HepG2 (cell line): ENCODE measurements around the gene RASGRF1. TPM values are rescaled to one million over a fixed set of nuclear protein-coding genes. Genes with fewer than 3 reads are reported as not detected.

ENCODE experiments used
- ATF7-NPFF ChIP-seq: sonication (generic); formaldehyde crosslinking; IDR thresholded peaks from 2 replicates; pipeline ENCODE4 v1.8.1; 2023; ENCODE audit warnings: mild to moderate bottlenecking, low read depth, missing genetic modification reagents, moderate library complexity
- CHCHD3 ChIP-seq: sonication (generic); formaldehyde crosslinking; IDR thresholded peaks from 2 replicates; pipeline ENCODE4 v1.8.0; 2022; ENCODE audit warnings: mild to moderate bottlenecking, missing genetic modification reagents, moderate library complexity
- KDM1A ChIP-seq: IDR thresholded peaks from 2 replicates; pipeline ENCODE4 v1.6.1; 2016; ENCODE audit warnings: missing compliant biosample characterization
- MLLT10 ChIP-seq: sonication (generic); formaldehyde crosslinking; IDR thresholded peaks from 2 replicates; pipeline ENCODE4 v1.4.0; 2020; ENCODE audit warnings: missing genetic modification reagents
- SMAD3 ChIP-seq: sonication (generic); formaldehyde crosslinking; IDR thresholded peaks from 2 replicates; pipeline ENCODE4 v1.4.0; 2020; ENCODE audit warnings: missing genetic modification reagents
- ZNF24 ChIP-seq: fragments of 450-650 bp; IDR thresholded peaks from 2 replicates; pipeline ENCODE4 v1.6.1; 2017; ENCODE audit warnings: antibody characterized with exemption, mild to moderate bottlenecking
- ZNF337 ChIP-seq: sonication (generic); formaldehyde crosslinking; IDR thresholded peaks from 2 replicates; pipeline ENCODE4 v1.5.1; 2020; ENCODE audit warnings: missing genetic modification reagents, low read depth, mild to moderate bottlenecking, borderline replicate concordance
- ZNF557 ChIP-seq: sonication (generic); formaldehyde crosslinking; IDR thresholded peaks from 2 replicates; pipeline ENCODE4 v1.4.0; 2020; ENCODE audit warnings: missing genetic modification reagents
- polyA plus RNA-seq, 8 experiments: library from polyadenylated mRNA; depleted of rRNA in 3 of 8; stranded (reverse) in 7 of 8; unstranded in 1 of 8; fragments of >200 nt; fragmentation: Illumina TruSeq in 4 of 8; extraction: Trizol in 4 of 8; gene quantifications; 2 replicates each; pipeline versions ENCODE4 v1.2.1 to v1.2.3, GENCODE V29; 2011 to 2016; ENCODE audit warnings: low read depth in 4 of 8, missing spikeins in 1 of 8, mixed read lengths in 1 of 8; ENCODE audit not compliant: insufficient read depth in 1 of 8
- total RNA-seq, 5 experiments: library from RNA; depleted of rRNA; stranded (reverse); fragments of >200 nt; fragmentation: Illumina TruSeq; extraction: Trizol; gene quantifications; 2 replicates each; pipeline ENCODE4 v1.2.3, GENCODE V29; 2016; ENCODE audit warnings: low read depth in 1 of 5
- TF ChIP-seq, protein P1 (sequence below): sonication (generic); formaldehyde crosslinking; IDR thresholded peaks from 2 replicates; pipeline ENCODE4 v1.4.0; 2020; ENCODE audit warnings: mild to moderate bottlenecking, missing genetic modification reagents
- TF ChIP-seq, protein P2 (sequence below): sonication (generic); formaldehyde crosslinking; IDR thresholded peaks from 2 replicates; pipeline ENCODE4 v1.9.0; 2022; ENCODE audit warnings: missing genetic modification reagents, mild to moderate bottlenecking, borderline replicate concordance
- TF ChIP-seq, protein P3 (sequence below): sonication (generic); formaldehyde crosslinking; IDR thresholded peaks from 2 replicates; pipeline ENCODE4 v1.4.0; 2020; ENCODE audit warnings: mild to moderate bottlenecking, missing genetic modification reagents
- TF ChIP-seq, protein P4 (sequence below): sonication (generic); formaldehyde crosslinking; IDR thresholded peaks from 2 replicates; pipeline ENCODE4 v1.5.1; 2020; ENCODE audit warnings: mild to moderate bottlenecking, missing genetic modification reagents, moderate library complexity
- TF ChIP-seq, protein P5 (sequence below): sonication (generic); formaldehyde crosslinking; IDR thresholded peaks from 2 replicates; pipeline ENCODE4 v1.5.0; 2020; ENCODE audit warnings: mild to moderate bottlenecking, missing genetic modification reagents, borderline replicate concordance

Gene RASGRF1
- total and polyA plus RNA-seq, 2 of the 13 experiments (the other 11 are each of a cell fraction or from before 2014, with no cell fraction given) = 0.55 to 3.0 TPM

DNA sequence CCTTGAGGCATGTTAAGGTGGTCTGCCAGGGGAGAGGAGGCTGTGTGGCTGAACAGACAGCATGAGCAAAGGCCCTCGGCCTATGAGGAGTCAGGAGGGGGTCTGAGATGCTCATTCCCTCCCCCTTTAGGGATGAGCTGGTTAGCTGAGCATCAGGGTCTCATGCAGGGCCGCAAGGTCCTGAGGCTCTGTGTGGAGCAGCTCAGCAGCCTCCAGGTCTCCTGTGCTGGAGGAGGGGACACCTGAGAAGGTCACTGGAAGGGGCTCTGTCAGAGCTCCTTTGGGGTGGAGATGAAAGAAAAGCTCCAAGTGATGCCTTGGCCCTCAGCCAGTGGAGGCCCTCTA, 67.1 kb downstream of the RASGRF1 start (continued):
- TF ChIP-seq, protein P1, sequence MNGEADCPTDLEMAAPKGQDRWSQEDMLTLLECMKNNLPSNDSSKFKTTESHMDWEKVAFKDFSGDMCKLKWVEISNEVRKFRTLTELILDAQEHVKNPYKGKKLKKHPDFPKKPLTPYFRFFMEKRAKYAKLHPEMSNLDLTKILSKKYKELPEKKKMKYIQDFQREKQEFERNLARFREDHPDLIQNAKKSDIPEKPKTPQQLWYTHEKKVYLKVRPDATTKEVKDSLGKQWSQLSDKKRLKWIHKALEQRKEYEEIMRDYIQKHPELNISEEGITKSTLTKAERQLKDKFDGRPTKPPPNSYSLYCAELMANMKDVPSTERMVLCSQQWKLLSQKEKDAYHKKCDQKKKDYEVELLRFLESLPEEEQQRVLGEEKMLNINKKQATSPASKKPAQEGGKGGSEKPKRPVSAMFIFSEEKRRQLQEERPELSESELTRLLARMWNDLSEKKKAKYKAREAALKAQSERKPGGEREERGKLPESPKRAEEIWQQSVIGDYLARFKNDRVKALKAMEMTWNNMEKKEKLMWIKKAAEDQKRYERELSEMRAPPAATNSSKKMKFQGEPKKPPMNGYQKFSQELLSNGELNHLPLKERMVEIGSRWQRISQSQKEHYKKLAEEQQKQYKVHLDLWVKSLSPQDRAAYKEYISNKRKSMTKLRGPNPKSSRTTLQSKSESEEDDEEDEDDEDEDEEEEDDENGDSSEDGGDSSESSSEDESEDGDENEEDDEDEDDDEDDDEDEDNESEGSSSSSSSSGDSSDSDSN (CRISPR knock-in tag) = 0 out of 2 replicates have a peak, but pooled peaks have one; percentile 9
- TF ChIP-seq SMAD3 (CRISPR knock-in tag) = no peak
- TF ChIP-seq ZNF24 = no peak
- no peak for TF ChIP-seq ZNF557
- TF ChIP-seq MLLT10 (CRISPR knock-in tag) = no peak
- TF ChIP-seq, protein P2, sequence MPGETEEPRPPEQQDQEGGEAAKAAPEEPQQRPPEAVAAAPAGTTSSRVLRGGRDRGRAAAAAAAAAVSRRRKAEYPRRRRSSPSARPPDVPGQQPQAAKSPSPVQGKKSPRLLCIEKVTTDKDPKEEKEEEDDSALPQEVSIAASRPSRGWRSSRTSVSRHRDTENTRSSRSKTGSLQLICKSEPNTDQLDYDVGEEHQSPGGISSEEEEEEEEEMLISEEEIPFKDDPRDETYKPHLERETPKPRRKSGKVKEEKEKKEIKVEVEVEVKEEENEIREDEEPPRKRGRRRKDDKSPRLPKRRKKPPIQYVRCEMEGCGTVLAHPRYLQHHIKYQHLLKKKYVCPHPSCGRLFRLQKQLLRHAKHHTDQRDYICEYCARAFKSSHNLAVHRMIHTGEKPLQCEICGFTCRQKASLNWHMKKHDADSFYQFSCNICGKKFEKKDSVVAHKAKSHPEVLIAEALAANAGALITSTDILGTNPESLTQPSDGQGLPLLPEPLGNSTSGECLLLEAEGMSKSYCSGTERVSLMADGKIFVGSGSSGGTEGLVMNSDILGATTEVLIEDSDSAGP (CRISPR knock-in tag) = peak; percentile 7; the same call in 1 of the 2 replicates
- TF ChIP-seq ZNF337 (CRISPR knock-in tag) = no peak
- TF ChIP-seq, protein P3, sequence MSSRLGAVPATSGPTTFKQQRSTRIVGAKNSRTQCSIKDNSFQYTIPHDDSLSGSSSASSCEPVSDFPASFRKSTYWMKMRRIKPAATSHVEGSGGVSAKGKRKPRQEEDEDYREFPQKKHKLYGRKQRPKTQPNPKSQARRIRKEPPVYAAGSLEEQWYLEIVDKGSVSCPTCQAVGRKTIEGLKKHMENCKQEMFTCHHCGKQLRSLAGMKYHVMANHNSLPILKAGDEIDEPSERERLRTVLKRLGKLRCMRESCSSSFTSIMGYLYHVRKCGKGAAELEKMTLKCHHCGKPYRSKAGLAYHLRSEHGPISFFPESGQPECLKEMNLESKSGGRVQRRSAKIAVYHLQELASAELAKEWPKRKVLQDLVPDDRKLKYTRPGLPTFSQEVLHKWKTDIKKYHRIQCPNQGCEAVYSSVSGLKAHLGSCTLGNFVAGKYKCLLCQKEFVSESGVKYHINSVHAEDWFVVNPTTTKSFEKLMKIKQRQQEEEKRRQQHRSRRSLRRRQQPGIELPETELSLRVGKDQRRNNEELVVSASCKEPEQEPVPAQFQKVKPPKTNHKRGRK (CRISPR knock-in tag) = no peak
- no peak for TF ChIP-seq KDM1A (CRISPR knock-in tag)
- TF ChIP-seq CHCHD3 (CRISPR knock-in tag) = no peak
- TF ChIP-seq, protein P4, sequence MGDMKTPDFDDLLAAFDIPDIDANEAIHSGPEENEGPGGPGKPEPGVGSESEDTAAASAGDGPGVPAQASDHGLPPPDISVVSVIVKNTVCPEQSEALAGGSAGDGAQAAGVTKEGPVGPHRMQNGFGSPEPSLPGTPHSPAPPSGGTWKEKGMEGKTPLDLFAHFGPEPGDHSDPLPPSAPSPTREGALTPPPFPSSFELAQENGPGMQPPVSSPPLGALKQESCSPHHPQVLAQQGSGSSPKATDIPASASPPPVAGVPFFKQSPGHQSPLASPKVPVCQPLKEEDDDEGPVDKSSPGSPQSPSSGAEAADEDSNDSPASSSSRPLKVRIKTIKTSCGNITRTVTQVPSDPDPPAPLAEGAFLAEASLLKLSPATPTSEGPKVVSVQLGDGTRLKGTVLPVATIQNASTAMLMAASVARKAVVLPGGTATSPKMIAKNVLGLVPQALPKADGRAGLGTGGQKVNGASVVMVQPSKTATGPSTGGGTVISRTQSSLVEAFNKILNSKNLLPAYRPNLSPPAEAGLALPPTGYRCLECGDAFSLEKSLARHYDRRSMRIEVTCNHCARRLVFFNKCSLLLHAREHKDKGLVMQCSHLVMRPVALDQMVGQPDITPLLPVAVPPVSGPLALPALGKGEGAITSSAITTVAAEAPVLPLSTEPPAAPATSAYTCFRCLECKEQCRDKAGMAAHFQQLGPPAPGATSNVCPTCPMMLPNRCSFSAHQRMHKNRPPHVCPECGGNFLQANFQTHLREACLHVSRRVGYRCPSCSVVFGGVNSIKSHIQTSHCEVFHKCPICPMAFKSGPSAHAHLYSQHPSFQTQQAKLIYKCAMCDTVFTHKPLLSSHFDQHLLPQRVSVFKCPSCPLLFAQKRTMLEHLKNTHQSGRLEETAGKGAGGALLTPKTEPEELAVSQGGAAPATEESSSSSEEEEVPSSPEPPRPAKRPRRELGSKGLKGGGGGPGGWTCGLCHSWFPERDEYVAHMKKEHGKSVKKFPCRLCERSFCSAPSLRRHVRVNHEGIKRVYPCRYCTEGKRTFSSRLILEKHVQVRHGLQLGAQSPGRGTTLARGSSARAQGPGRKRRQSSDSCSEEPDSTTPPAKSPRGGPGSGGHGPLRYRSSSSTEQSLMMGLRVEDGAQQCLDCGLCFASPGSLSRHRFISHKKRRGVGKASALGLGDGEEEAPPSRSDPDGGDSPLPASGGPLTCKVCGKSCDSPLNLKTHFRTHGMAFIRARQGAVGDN (CRISPR knock-in tag) = peak; percentile 41; the same call in 1 of the 2 replicates
- TF ChIP-seq, protein P5, sequence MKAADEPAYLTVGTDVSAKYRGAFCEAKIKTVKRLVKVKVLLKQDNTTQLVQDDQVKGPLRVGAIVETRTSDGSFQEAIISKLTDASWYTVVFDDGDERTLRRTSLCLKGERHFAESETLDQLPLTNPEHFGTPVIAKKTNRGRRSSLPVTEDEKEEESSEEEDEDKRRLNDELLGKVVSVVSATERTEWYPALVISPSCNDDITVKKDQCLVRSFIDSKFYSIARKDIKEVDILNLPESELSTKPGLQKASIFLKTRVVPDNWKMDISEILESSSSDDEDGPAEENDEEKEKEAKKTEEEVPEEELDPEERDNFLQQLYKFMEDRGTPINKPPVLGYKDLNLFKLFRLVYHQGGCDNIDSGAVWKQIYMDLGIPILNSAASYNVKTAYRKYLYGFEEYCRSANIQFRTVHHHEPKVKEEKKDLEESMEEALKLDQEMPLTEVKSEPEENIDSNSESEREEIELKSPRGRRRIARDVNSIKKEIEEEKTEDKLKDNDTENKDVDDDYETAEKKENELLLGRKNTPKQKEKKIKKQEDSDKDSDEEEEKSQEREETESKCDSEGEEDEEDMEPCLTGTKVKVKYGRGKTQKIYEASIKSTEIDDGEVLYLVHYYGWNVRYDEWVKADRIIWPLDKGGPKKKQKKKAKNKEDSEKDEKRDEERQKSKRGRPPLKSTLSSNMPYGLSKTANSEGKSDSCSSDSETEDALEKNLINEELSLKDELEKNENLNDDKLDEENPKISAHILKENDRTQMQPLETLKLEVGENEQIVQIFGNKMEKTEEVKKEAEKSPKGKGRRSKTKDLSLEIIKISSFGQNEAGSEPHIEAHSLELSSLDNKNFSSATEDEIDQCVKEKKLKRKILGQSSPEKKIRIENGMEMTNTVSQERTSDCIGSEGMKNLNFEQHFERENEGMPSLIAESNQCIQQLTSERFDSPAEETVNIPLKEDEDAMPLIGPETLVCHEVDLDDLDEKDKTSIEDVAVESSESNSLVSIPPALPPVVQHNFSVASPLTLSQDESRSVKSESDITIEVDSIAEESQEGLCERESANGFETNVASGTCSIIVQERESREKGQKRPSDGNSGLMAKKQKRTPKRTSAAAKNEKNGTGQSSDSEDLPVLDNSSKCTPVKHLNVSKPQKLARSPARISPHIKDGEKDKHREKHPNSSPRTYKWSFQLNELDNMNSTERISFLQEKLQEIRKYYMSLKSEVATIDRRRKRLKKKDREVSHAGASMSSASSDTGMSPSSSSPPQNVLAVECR (CRISPR knock-in tag) = no peak
- no peak for TF ChIP-seq ATF7-NPFF (CRISPR knock-in tag)
